Activated naive CD8-positive, alpha-beta T cell (primary cell): Measurements from ENCODE around the gene FAM120A.

Experiments used
- H3K27ac Mint-ChIP-seq: one replicate; pipeline ENCODE4 v1.8.0; 2021; ENCODE audit warnings: mixed read lengths
- H3K27me3 Mint-ChIP-seq: one replicate; pipeline ENCODE4 v1.8.0; 2021; ENCODE audit warnings: mixed read lengths
- H3K36me3 Mint-ChIP-seq: one replicate; pipeline ENCODE4 v1.8.0; 2021; ENCODE audit warnings: mixed read lengths
- H3K4me1 Mint-ChIP-seq: one replicate; pipeline ENCODE4 v1.8.0; 2021; ENCODE audit warnings: low read depth, mixed read lengths
- H3K4me3 Mint-ChIP-seq: one replicate; pipeline ENCODE4 v1.8.0; 2021; ENCODE audit warnings: mild to moderate bottlenecking, mixed read lengths
- H3K9me3 Mint-ChIP-seq: one replicate; pipeline ENCODE4 v1.8.0; 2021; ENCODE audit warnings: low read depth, mixed read lengths

FAM120A gene

GRCh38 chr9:93450945-93451815, at the start of gene FAM120A:
Gene FAM120A (plus strand): TSS chr9:93451685. CDS start chr9:93451916, 231 bp downstream.
- H3K4me1 Mint-ChIP-seq = peaks cover 39% of the 10 kb centered on the region

GRCh38 chr9:93406371-93406770, 45.1 kb upstream of the FAM120A start:
- Mint-ChIP-seq H3K36me3 (no peaks in the 10 kb centered on the region), H3K4me1 (no peaks in the 10 kb centered on the region), H3K4me3 (no peak overlapping the region), H3K9me3 (no peaks in the 10 kb centered on the region), H3K27ac (no peak overlapping the region), H3K27me3 (peaks cover 4% of the 10 kb centered on the region)

More at GRCh38 chr9:93450945-93451815, at the start of gene FAM120A:
- Mint-ChIP-seq H3K36me3 (peaks cover 8% of the 10 kb centered on the region), H3K9me3 (no peaks in the 10 kb centered on the region), H3K27me3 (no peaks in the 10 kb centered on the region), H3K4me3 (peak within 1 kb of the TSS; percentile 99), H3K27ac (peak within 1 kb of the TSS; percentile 97)

- peaks cover 12% of the 10 kb centered on the region for H3K9me3 Mint-ChIP-seq
- H3K27ac Mint-ChIP-seq = no peak overlapping the region
- peaks cover 2% of the 10 kb centered on the region for H3K36me3 Mint-ChIP-seq
- H3K4me3 Mint-ChIP-seq = no peak overlapping the region
- peaks cover 14% of the 10 kb centered on the region for H3K27me3 Mint-ChIP-seq
- H3K4me1 Mint-ChIP-seq = peaks cover 2% of the 10 kb centered on the region
These were observed 38.0 kb upstream of the FAM120A start for GRCh38 chr9:93413530-93413929.

GRCh38 chr9:93415176-93415690, 36.3 kb upstream of the FAM120A start:
- Mint-ChIP-seq H3K36me3 (peaks cover 6% of the 10 kb centered on the region), H3K4me3 (no peak overlapping the region), H3K9me3 (peaks cover 19% of the 10 kb centered on the region), H3K4me1 (peaks cover 2% of the 10 kb centered on the region), H3K27me3 (peaks cover 14% of the 10 kb centered on the region), H3K27ac (no peak overlapping the region)

GRCh38 chr9:93416530-93417235, 34.8 kb upstream of the FAM120A start:
- Mint-ChIP-seq H3K27me3 (peaks cover 13% of the 10 kb centered on the region), H3K4me1 (peaks cover 2% of the 10 kb centered on the region), H3K9me3 (peaks cover 22% of the 10 kb centered on the region), H3K4me3 (no peak overlapping the region), H3K36me3 (peaks cover 6% of the 10 kb centered on the region), H3K27ac (no peak overlapping the region)

GRCh38 chr9:93417538-93417937, 33.9 kb upstream of the FAM120A start:
- Mint-ChIP-seq H3K27ac (no peak overlapping the region), H3K4me3 (no peak overlapping the region), H3K27me3 (peaks cover 13% of the 10 kb centered on the region)

GRCh38 chr9:93419023-93419422, 32.5 kb upstream of the FAM120A start:
- Mint-ChIP-seq H3K27me3 (peaks cover 13% of the 10 kb centered on the region), H3K27ac (no peak overlapping the region), H3K4me3 (no peak overlapping the region), H3K9me3 (peaks cover 15% of the 10 kb centered on the region), H3K36me3 (peaks cover 6% of the 10 kb centered on the region), H3K4me1 (peaks cover 2% of the 10 kb centered on the region)

More at GRCh38 chr9:93417538-93417937, 33.9 kb upstream of the FAM120A start:
- Mint-ChIP-seq H3K9me3 (peaks cover 22% of the 10 kb centered on the region), H3K4me1 (peaks cover 2% of the 10 kb centered on the region), H3K36me3 (peaks cover 6% of the 10 kb centered on the region)

- Mint-ChIP-seq H3K27me3 (peaks cover 5% of the 10 kb centered on the region), H3K4me3 (no peak overlapping the region), H3K27ac (no peak overlapping the region), H3K4me1 (no peaks in the 10 kb centered on the region), H3K36me3 (peaks cover 4% of the 10 kb centered on the region), H3K9me3 (peaks cover 13% of the 10 kb centered on the region)
These were observed 28.4 kb upstream of the FAM120A start for GRCh38 chr9:93422977-93423616.

- H3K4me3 Mint-ChIP-seq = no peak overlapping the region
- no peaks in the 10 kb centered on the region for H3K36me3 Mint-ChIP-seq
- H3K9me3 Mint-ChIP-seq = peaks cover 3% of the 10 kb centered on the region
These were observed 23.7 kb upstream of the FAM120A start for GRCh38 chr9:93427655-93428379.

GRCh38 chr9:93431539-93432105, 19.9 kb upstream of the FAM120A start:
- Mint-ChIP-seq H3K9me3 (no peaks in the 10 kb centered on the region), H3K4me1 (peaks cover 5% of the 10 kb centered on the region), H3K4me3 (no peak overlapping the region), H3K36me3 (no peaks in the 10 kb centered on the region), H3K27ac (no peak overlapping the region), H3K27me3 (no peaks in the 10 kb centered on the region)

More at GRCh38 chr9:93427655-93428379, 23.7 kb upstream of the FAM120A start:
- Mint-ChIP-seq H3K4me1 (peaks cover 5% of the 10 kb centered on the region), H3K27ac (no peak overlapping the region), H3K27me3 (peaks cover 2% of the 10 kb centered on the region)

- Mint-ChIP-seq H3K27ac (no peak overlapping the region), H3K27me3 (no peaks in the 10 kb centered on the region), H3K4me3 (no peak overlapping the region), H3K4me1 (peaks cover 5% of the 10 kb centered on the region), H3K9me3 (no peaks in the 10 kb centered on the region), H3K36me3 (peaks cover 4% of the 10 kb centered on the region)
These were observed 18.5 kb upstream of the FAM120A start for GRCh38 chr9:93432964-93433363.

- Mint-ChIP-seq H3K4me1 (peaks cover 5% of the 10 kb centered on the region), H3K27me3 (no peaks in the 10 kb centered on the region), H3K9me3 (no peaks in the 10 kb centered on the region), H3K36me3 (peaks cover 4% of the 10 kb centered on the region), H3K4me3 (no peak overlapping the region), H3K27ac (no peak overlapping the region)
These were observed 17.4 kb upstream of the FAM120A start for GRCh38 chr9:93434056-93434455.

- Mint-ChIP-seq H3K27ac (no peak overlapping the region), H3K9me3 (no peaks in the 10 kb centered on the region), H3K36me3 (peaks cover 4% of the 10 kb centered on the region), H3K4me1 (peaks cover 5% of the 10 kb centered on the region), H3K27me3 (no peaks in the 10 kb centered on the region), H3K4me3 (no peak overlapping the region)
These were observed 16.1 kb upstream of the FAM120A start for GRCh38 chr9:93435386-93435785.

- Mint-ChIP-seq H3K36me3 (peaks cover 4% of the 10 kb centered on the region), H3K4me1 (peaks cover 5% of the 10 kb centered on the region), H3K9me3 (no peaks in the 10 kb centered on the region), H3K4me3 (no peak overlapping the region), H3K27ac (no peak overlapping the region), H3K27me3 (no peaks in the 10 kb centered on the region)
These were observed 15.3 kb upstream of the FAM120A start for GRCh38 chr9:93436218-93436617.
